ENCODE measurements around the gene PUM2. TPM values are rescaled to one million over a fixed set of nuclear protein-coding genes. Genes with fewer than 3 reads are reported as not detected.

Gene PUM2
- total RNA-seq, 4 donors from 2014 or later, result 61.2 to 88.3 (median 74.8) TPM

DNA sequence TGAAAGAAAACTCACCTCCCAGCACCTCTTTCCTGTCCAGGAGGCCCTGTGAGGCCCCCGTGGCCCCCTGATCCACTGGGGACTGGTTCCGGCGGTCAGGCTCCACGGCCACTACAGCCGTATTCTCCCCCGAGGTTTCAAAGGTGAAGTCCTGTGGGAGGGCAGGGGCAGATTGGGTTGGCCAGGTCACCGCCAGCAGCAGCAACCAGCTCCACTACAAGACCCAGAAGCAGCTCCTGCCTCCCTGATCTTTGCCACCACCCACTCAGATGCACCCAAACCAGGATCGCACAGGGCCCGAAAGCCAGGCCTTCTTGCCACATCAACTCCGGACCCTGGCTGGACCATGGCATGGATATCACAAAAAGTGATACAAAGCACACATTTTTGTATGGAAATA lies 147.6 kb downstream of the PUM2 start:
- no peak overlapping the region for H3K27ac ChIP-seq
- H3K36me3 ChIP-seq, result peaks cover 0 to 29% (median 0%) of the 10 kb centered on the region in 3 donors
- TF ChIP-seq POLR2A (IDR thresholded peaks at IDR 0.05), result no peak
- TF ChIP-seq, protein P1, sequence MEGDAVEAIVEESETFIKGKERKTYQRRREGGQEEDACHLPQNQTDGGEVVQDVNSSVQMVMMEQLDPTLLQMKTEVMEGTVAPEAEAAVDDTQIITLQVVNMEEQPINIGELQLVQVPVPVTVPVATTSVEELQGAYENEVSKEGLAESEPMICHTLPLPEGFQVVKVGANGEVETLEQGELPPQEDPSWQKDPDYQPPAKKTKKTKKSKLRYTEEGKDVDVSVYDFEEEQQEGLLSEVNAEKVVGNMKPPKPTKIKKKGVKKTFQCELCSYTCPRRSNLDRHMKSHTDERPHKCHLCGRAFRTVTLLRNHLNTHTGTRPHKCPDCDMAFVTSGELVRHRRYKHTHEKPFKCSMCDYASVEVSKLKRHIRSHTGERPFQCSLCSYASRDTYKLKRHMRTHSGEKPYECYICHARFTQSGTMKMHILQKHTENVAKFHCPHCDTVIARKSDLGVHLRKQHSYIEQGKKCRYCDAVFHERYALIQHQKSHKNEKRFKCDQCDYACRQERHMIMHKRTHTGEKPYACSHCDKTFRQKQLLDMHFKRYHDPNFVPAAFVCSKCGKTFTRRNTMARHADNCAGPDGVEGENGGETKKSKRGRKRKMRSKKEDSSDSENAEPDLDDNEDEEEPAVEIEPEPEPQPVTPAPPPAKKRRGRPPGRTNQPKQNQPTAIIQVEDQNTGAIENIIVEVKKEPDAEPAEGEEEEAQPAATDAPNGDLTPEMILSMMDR (IDR thresholded peaks at IDR 0.05), result no peak
- no peak overlapping the region for H3K4me3 ChIP-seq
- H3K27me3 ChIP-seq, result no peaks in the 10 kb centered on the region
- no peaks in the 10 kb centered on the region for H3K9me3 ChIP-seq
- H3K4me1 ChIP-seq, result peaks cover 0 to 31% (median 9%) of the 10 kb centered on the region in 4 donors
- DNase-seq, result no peak

GRCh38 chr2:20201671-20202070 lies 149.0 kb downstream of the PUM2 start:
- no peaks in the 10 kb centered on the region for H3K9me3 ChIP-seq
- TF ChIP-seq, protein P1 (IDR thresholded peaks at IDR 0.05), result no peak
- no peak for TF ChIP-seq POLR2A (IDR thresholded peaks at IDR 0.05)
- H3K27me3 ChIP-seq, result no peaks in the 10 kb centered on the region
- no peak overlapping the region for H3K4me3 ChIP-seq
- H3K36me3 ChIP-seq, result peaks cover 0 to 29% (median 0%) of the 10 kb centered on the region in 3 donors
- H3K4me1 ChIP-seq, result peaks cover 0 to 29% (median 4%) of the 10 kb centered on the region in 4 donors
- no peak overlapping the region for H3K27ac ChIP-seq
- DNase-seq, result no peak

- peaks cover 0 to 29% (median 0%) of the 10 kb centered on the region in 3 donors for H3K36me3 ChIP-seq
- H3K27me3 ChIP-seq, result no peaks in the 10 kb centered on the region
- TF ChIP-seq POLR2A (IDR thresholded peaks at IDR 0.05), result no peak
- TF ChIP-seq, protein P1 (IDR thresholded peaks at IDR 0.05), result no peak
- H3K4me3 ChIP-seq, result no peak overlapping the region
- H3K27ac ChIP-seq, result peak overlapping the region in 1 of 4 donors; percentile 25
- no peaks in the 10 kb centered on the region for H3K9me3 ChIP-seq
- H3K4me1 ChIP-seq, result peaks cover 0 to 30% (median 2%) of the 10 kb centered on the region in 4 donors
- no peak for DNase-seq
These were observed 149.7 kb downstream of the PUM2 start for GRCh38 chr2:20200697-20201555.

DNA sequence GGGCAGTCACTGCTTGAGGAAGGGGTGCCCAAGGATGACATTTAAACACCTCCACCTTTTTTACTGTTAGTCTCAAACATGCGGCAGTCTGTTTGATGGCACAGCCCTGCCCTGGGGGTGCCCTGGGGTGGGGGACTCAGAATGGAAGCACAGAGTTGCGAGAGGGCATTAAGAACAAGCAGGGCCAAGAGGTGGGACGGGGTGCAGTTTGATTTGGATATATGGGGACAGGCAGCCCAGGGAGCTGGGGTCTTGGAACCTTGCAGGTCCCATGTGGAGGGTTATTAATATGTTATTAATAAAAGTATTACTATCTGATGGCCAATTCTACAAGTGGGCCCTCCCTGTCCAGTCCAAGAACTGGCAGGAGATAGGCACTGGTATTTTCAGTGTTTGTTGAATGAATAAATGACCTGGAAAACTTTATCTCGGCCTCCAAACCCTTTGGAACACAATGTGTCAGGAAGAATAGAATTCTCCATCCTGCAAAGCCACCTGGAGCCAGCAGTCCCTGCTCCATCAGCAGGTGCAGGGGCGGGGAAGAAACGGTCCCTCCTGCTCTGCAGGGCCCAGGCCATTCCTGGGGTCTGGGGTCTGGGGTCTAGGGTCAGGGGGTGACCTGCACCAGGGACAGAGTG lies 150.9 kb downstream of the PUM2 start:
- peak overlapping the region in 1 of 4 donors; percentile 89 for H3K27ac ChIP-seq
- no peak for DNase-seq
- H3K36me3 ChIP-seq, result peaks cover 0 to 29% (median 0%) of the 10 kb centered on the region in 3 donors

More for the DNA sequence above, 150.9 kb downstream of the PUM2 start:
- Histone ChIP-seq H3K4me1 (peaks cover 0 to 30% (median 0%) of the 10 kb centered on the region in 4 donors), H3K4me3 (no peak overlapping the region), H3K27me3 (no peaks in the 10 kb centered on the region), H3K9me3 (no peaks in the 10 kb centered on the region)
- TF ChIP-seq POLR2A (IDR thresholded peaks at IDR 0.05), result no peak
- TF ChIP-seq, protein P1 (IDR thresholded peaks at IDR 0.05), result no peak
